AG04449 (cell line): Measurements from ENCODE around the gene ADAMTS6.
A peak's percentile ranks its signal among the peaks of the same experiment; 100 is the strongest.

ENCODE experiments used
- CTCF ChIA-PET: fragments of 350-600 bp; formaldehyde crosslinking; extraction: SDS; loops from one replicate; lab custom pipeline; 2021; ENCODE audit warnings: antibody characterized with exemption; lab: Yijun Ruan, JAX
- POLR2A ChIA-PET: fragments of 400-600, 350-600 bp; formaldehyde crosslinking; extraction: SDS; loops from one replicate; lab custom pipeline; 2020; ENCODE audit warnings: antibody characterized with exemption, inconsistent platforms; lab: Yijun Ruan, JAX
- DNase-seq: peaks from one replicate; pipeline ENCODE4 v3.0.0-alpha.2; 2010; ENCODE audit warnings: low read depth, low spot score
- H3K4me3 ChIP-seq: 2 replicates; pipeline ENCODE4 v1.5.1; 2011; ENCODE audit warnings: low read depth, mild to moderate bottlenecking, control low read depth, low read length
- CTCF ChIP-seq: IDR thresholded peaks from one replicate; pipeline ENCODE4 v1.5.1; 2011; ENCODE audit warnings: mild to moderate bottlenecking, moderate library complexity, low read length, control low read depth, inconsistent platforms; ENCODE audit not compliant: insufficient read depth; ENCODE audit errors: missing control alignments

The ADAMTS6 gene

GRCh38 chr5:65104831-65105230 lies 376.9 kb downstream of the ADAMTS6 start:
- no peak for TF ChIP-seq CTCF
- ChIA-PET POLR2A (no interaction called here), CTCF (interaction anchor here (0.6 to 2.0 kb wide), 5 partner anchors 8 to 146 kb away, joined by 3 to 17 read pairs (median 4); no protein-coding TSS in a partner anchor)
- DNase-seq: no peak
- no peak overlapping the region for H3K4me3 ChIP-seq

GRCh38 chr5:65103756-65104440 lies 377.8 kb downstream of the ADAMTS6 start:
- TF ChIP-seq CTCF: no peak
- ChIA-PET CTCF (interaction anchor here (0.7 to 4.4 kb wide), 10 partner anchors 9 to 380 kb away, joined by 3 to 17 read pairs (median 4); no protein-coding TSS in a partner anchor), POLR2A (interaction anchor here (1.2 kb wide), 1 partner anchor 12 kb away, joined by 3 read pairs; no protein-coding TSS in a partner anchor)
- DNase-seq: no peak
- H3K4me3 ChIP-seq: no peak overlapping the region

GRCh38 chr5:65102976-65103711 lies 378.6 kb downstream of the ADAMTS6 start:
- DNase-seq: no peak
- H3K4me3 ChIP-seq: peak overlapping the region; percentile 34
- CTCF ChIA-PET: interaction anchor here (0.9 to 4.4 kb wide), 9 partner anchors 8 to 144 kb away, joined by 3 to 17 read pairs (median 4); no protein-coding TSS in a partner anchor
- TF ChIP-seq CTCF: peak; percentile 9
- POLR2A ChIA-PET: interaction anchor here (1.2 kb wide), 1 partner anchor 13 kb away, joined by 3 read pairs; no protein-coding TSS in a partner anchor

GRCh38 chr5:65102371-65102975 lies 379.2 kb downstream of the ADAMTS6 start:
- ChIA-PET POLR2A (no interaction called here), CTCF (interaction anchor here (1.0 to 4.4 kb wide), 7 partner anchors 11 to 377 kb away, joined by 3 to 17 read pairs (median 4); no protein-coding TSS in a partner anchor)
- no peak for TF ChIP-seq CTCF
- no peak for DNase-seq
- H3K4me3 ChIP-seq: peak overlapping the region; percentile 34

GRCh38 chr5:65101632-65102100 lies 380.1 kb downstream of the ADAMTS6 start:
- ChIA-PET POLR2A (interaction anchor here (1.3 kb wide), 1 partner anchor 381 kb away, joined by 4 read pairs; no protein-coding TSS in a partner anchor), CTCF (interaction anchor here (1.0 to 4.4 kb wide), 11 partner anchors 10 to 382 kb away, joined by 3 to 18 read pairs (median 4); no protein-coding TSS in a partner anchor)
- no peak overlapping the region for H3K4me3 ChIP-seq

More at GRCh38 chr5:65101632-65102100, 380.1 kb downstream of the ADAMTS6 start:
- DNase-seq: no peak
- TF ChIP-seq CTCF: no peak
